ENCODE results near the gene CAST.
A peak's percentile ranks its signal among the peaks of the same experiment; 100 is the strongest.

CAST gene

GRCh38 chr5:96687080-96687479 lies 24.9 kb downstream of the CAST start:
- no peaks in the 10 kb centered on the region for H3K36me3 ChIP-seq (ENCODE audit: control insufficient read depth in 2 of 2, insufficient read depth in 1 of 2, low read length in 2 of 2)
- H3K4me1 ChIP-seq (ENCODE audit: control insufficient read depth, insufficient read depth, low read length) = no peaks in the 10 kb centered on the region
- TF ChIP-seq WT1 (tag by site-specific recombination; IDR thresholded peaks at IDR 0.05) = no peak
- no peak for TF ChIP-seq ZNF223 (tag by site-specific recombination; IDR thresholded peaks at IDR 0.05)
- TF ChIP-seq BCL11A (tag by site-specific recombination; IDR thresholded peaks at IDR 0.05; ENCODE audit: low read depth) = no peak
- TF ChIP-seq IKZF3 (tag by site-specific recombination; IDR thresholded peaks at IDR 0.05) = no peak
- TF ChIP-seq ZNF670 (tag by site-specific recombination; IDR thresholded peaks at IDR 0.05; ENCODE audit: low read depth) = no peak
- no peak for TF ChIP-seq OVOL3 (tag by site-specific recombination; IDR thresholded peaks at IDR 0.05)
- no peak for TF ChIP-seq ZNF792 (tag by site-specific recombination; IDR thresholded peaks at IDR 0.05)
- no peak for TF ChIP-seq ZXDB (tag by site-specific recombination; IDR thresholded peaks at IDR 0.05)
- no peak for TF ChIP-seq ZSCAN30 (tag by site-specific recombination; IDR thresholded peaks at IDR 0.05)
- no peaks in the 10 kb centered on the region for H3K9me3 ChIP-seq (ENCODE audit: control insufficient read depth, insufficient read depth, low read depth, low read length)
- ChIA-PET CTCF (interaction anchor here (0.7 to 6.0 kb wide), 16 partner anchors 8 to 343 kb away, joined by 3 to 110 read pairs (median 5); no protein-coding TSS in a partner anchor), POLR2A (interaction anchor here (1.4 kb wide), 1 partner anchor 25 kb away, joined by 3 read pairs; the partner anchor contains the start of gene CAST)
- H3K4me3 ChIP-seq (ENCODE audit: low read depth, low read length) = no peak overlapping the region
- H3K27ac ChIP-seq (ENCODE audit: extremely low read depth, low read depth, low read length) = no peak overlapping the region

- TF ChIP-seq PATZ1 (tag by site-specific recombination; IDR thresholded peaks at IDR 0.05) (no peak), ZBTB48 (tag by site-specific recombination; IDR thresholded peaks at IDR 0.05) (no peak), PRDM1 (tag by site-specific recombination; IDR thresholded peaks at IDR 0.05) (peak; percentile 92), ZNF654 (tag by site-specific recombination; IDR thresholded peaks at IDR 0.05; ENCODE audit: low read depth) (peak; percentile 76)
- POLR2A ChIA-PET = interaction anchor here (1.4 kb wide), 1 partner anchor 26 kb away, joined by 3 read pairs; the partner anchor contains the start of gene CAST
- H3K4me3 ChIP-seq (ENCODE audit: low read depth, low read length) = no peak overlapping the region
- no peaks in the 10 kb centered on the region for H3K4me1 ChIP-seq (ENCODE audit: control insufficient read depth, insufficient read depth, low read length)
- no peak overlapping the region for H3K27ac ChIP-seq (ENCODE audit: extremely low read depth, low read depth, low read length)
- H3K9me3 ChIP-seq (ENCODE audit: control insufficient read depth, insufficient read depth, low read depth, low read length) = no peaks in the 10 kb centered on the region
- no peaks in the 10 kb centered on the region for H3K36me3 ChIP-seq (ENCODE audit: control insufficient read depth in 2 of 2, insufficient read depth in 1 of 2, low read length in 2 of 2)
- CTCF ChIA-PET = interaction anchor here (0.6 to 6.0 kb wide), 21 partner anchors 9 to 788 kb away, joined by 3 to 110 read pairs (median 4); no protein-coding TSS in a partner anchor
Measured at GRCh38 chr5:96687812-96688453, 25.8 kb downstream of the CAST start.

GRCh38 chr5:96690861-96691260 lies 28.7 kb downstream of the CAST start:
- H3K27ac ChIP-seq (ENCODE audit: extremely low read depth, low read depth, low read length) = no peak overlapping the region
- CTCF ChIA-PET = interaction anchor here (0.6 to 1.2 kb wide), 4 partner anchors 27 to 77 kb away, joined by 3 to 4 read pairs (median 4); no protein-coding TSS in a partner anchor
- no peaks in the 10 kb centered on the region for H3K9me3 ChIP-seq (ENCODE audit: control insufficient read depth, insufficient read depth, low read depth, low read length)
- POLR2A ChIA-PET = interaction anchor here (0.7 kb wide), 1 partner anchor 8 kb away, joined by 3 read pairs; no protein-coding TSS in a partner anchor
- H3K4me1 ChIP-seq (ENCODE audit: control insufficient read depth, insufficient read depth, low read length) = no peaks in the 10 kb centered on the region
- no peaks in the 10 kb centered on the region for H3K36me3 ChIP-seq (ENCODE audit: control insufficient read depth in 2 of 2, insufficient read depth in 1 of 2, low read length in 2 of 2)
- TF ChIP-seq ZIC2 (tag by site-specific recombination; IDR thresholded peaks at IDR 0.05) (no peak), ZNF175 (tag by site-specific recombination; IDR thresholded peaks at IDR 0.05) (no peak), ZBTB10 (tag by site-specific recombination; IDR thresholded peaks at IDR 0.05) (no peak), ZNF580 (tag by site-specific recombination; IDR thresholded peaks at IDR 0.05) (no peak), ZNF311 (tag by site-specific recombination; IDR thresholded peaks at IDR 0.05; ENCODE audit: borderline replicate concordance) (no peak), ZNF302 (tag by site-specific recombination; IDR thresholded peaks at IDR 0.05; ENCODE audit: low read depth) (no peak), ZNF202 (tag by site-specific recombination; IDR thresholded peaks at IDR 0.05; ENCODE audit: borderline replicate concordance) (no peak), ZNF37A (tag by site-specific recombination; IDR thresholded peaks at IDR 0.05) (no peak), ZFP41 (tag by site-specific recombination; IDR thresholded peaks at IDR 0.05; ENCODE audit: borderline replicate concordance) (no peak), ZNF521 (tag by site-specific recombination; IDR thresholded peaks at IDR 0.05) (no peak), SALL2 (tag by site-specific recombination; IDR thresholded peaks at IDR 0.05; ENCODE audit: borderline replicate concordance) (no peak), ZNF239 (tag by site-specific recombination; IDR thresholded peaks at IDR 0.05) (no peak)
- H3K4me3 ChIP-seq (ENCODE audit: low read depth, low read length) = no peak overlapping the region

All from HEK293 (cell line).